Measurements from ENCODE around the gene SH3RF3. TPM values are rescaled to one million over a fixed set of nuclear protein-coding genes. Genes with fewer than 3 reads are reported as not detected.
A peak's percentile ranks its signal among the peaks of the same experiment; 100 is the strongest.

Gene SH3RF3
- total RNA-seq, 1 donor from 2014 or later, result 7.3 TPM

GRCh38 chr2:109448207-109448606 is 319.2 kb downstream of the SH3RF3 start:
- H3K9me3 ChIP-seq (ENCODE audit: insufficient read depth, low read depth, low read length), result peaks cover 6% of the 10 kb centered on the region
- TF ChIP-seq EZH2 (IDR thresholded peaks at IDR 0.05; ENCODE audit: insufficient read depth, low read length) (no peak), CTCF (IDR thresholded peaks at IDR 0.05; ENCODE audit: insufficient read depth, low read depth, low read length) (no peak)
- H3K4me1 Mint-ChIP-seq (ENCODE audit: low read depth, unreplicated experiment), result peaks cover 23% of the 10 kb centered on the region
- no peak overlapping the region for H3K4me3 ChIP-seq (ENCODE audit: insufficient read depth, low read depth, low read length)
- H3K79me2 ChIP-seq (ENCODE audit: insufficient read depth, low read length), result no peaks in the 10 kb centered on the region
- H3K27ac ChIP-seq (ENCODE audit: low read depth, low read length), result peak overlapping the region; percentile 96
- H3K27me3 Mint-ChIP-seq (ENCODE audit: low read depth, unreplicated experiment), result peaks cover 9% of the 10 kb centered on the region
- H3K4me2 ChIP-seq (ENCODE audit: low read length), result peak overlapping the region; percentile 71
- peak overlapping the region; percentile 67 for H3K9ac ChIP-seq (ENCODE audit: low read length)
- no peak overlapping the region for H2AFZ ChIP-seq (ENCODE audit: low read depth, low read length)
- H3K9me3 Mint-ChIP-seq (ENCODE audit: unreplicated experiment), result peaks cover 17% of the 10 kb centered on the region
- no peak overlapping the region for H3K4me3 Mint-ChIP-seq (ENCODE audit: unreplicated experiment)
- DNase-seq (ENCODE audit: low read depth) (no peak), FAIRE-seq (no peak)
- peak overlapping the region; percentile 62 for H3K27ac Mint-ChIP-seq (ENCODE audit: unreplicated experiment)
- peaks cover 20% of the 10 kb centered on the region for H3K4me1 ChIP-seq (ENCODE audit: insufficient read depth, low read length)
- no peaks in the 10 kb centered on the region for H4K20me1 ChIP-seq (ENCODE audit: insufficient read depth, low read length)
- H3K27me3 ChIP-seq (ENCODE audit: insufficient read depth, low read length), result no peaks in the 10 kb centered on the region
- H3K36me3 ChIP-seq (ENCODE audit: insufficient read depth, low read length), result no peaks in the 10 kb centered on the region
- peaks cover 10% of the 10 kb centered on the region for H3K36me3 Mint-ChIP-seq (ENCODE audit: low read depth, unreplicated experiment)

- peak; percentile 33 for DNase-seq (ENCODE audit: low read depth)
- Mint-ChIP-seq H3K27ac (ENCODE audit: unreplicated experiment) (no peak overlapping the region), H3K27me3 (ENCODE audit: low read depth, unreplicated experiment) (peaks cover 9% of the 10 kb centered on the region)
These were observed 320.2 kb downstream of the SH3RF3 start for GRCh38 chr2:109448946-109449788.

More at GRCh38 chr2:109448946-109449788, 320.2 kb downstream of the SH3RF3 start:
- peaks cover 14% of the 10 kb centered on the region for H3K36me3 Mint-ChIP-seq (ENCODE audit: low read depth, unreplicated experiment)
- Histone ChIP-seq H3K4me3 (ENCODE audit: insufficient read depth, low read depth, low read length) (no peak overlapping the region), H3K9me3 (ENCODE audit: insufficient read depth, low read depth, low read length) (peaks cover 5% of the 10 kb centered on the region), H4K20me1 (ENCODE audit: insufficient read depth, low read length) (no peaks in the 10 kb centered on the region), H3K27me3 (ENCODE audit: insufficient read depth, low read length) (no peaks in the 10 kb centered on the region), H3K4me2 (ENCODE audit: low read length) (no peak overlapping the region), H3K36me3 (ENCODE audit: insufficient read depth, low read length) (no peaks in the 10 kb centered on the region), H3K27ac (ENCODE audit: low read depth, low read length) (no peak overlapping the region), H3K9ac (ENCODE audit: low read length) (no peak overlapping the region), H3K4me1 (ENCODE audit: insufficient read depth, low read length) (peaks cover 20% of the 10 kb centered on the region), H2AFZ (ENCODE audit: low read depth, low read length) (no peak overlapping the region), H3K79me2 (ENCODE audit: insufficient read depth, low read length) (no peaks in the 10 kb centered on the region)
- H3K4me3 Mint-ChIP-seq (ENCODE audit: unreplicated experiment), result no peak overlapping the region
- H3K9me3 Mint-ChIP-seq (ENCODE audit: unreplicated experiment), result peaks cover 12% of the 10 kb centered on the region
- H3K4me1 Mint-ChIP-seq (ENCODE audit: low read depth, unreplicated experiment), result peaks cover 23% of the 10 kb centered on the region
- no peak for FAIRE-seq
- no peak for TF ChIP-seq CTCF (IDR thresholded peaks at IDR 0.05; ENCODE audit: insufficient read depth, low read depth, low read length)
- no peak for TF ChIP-seq EZH2 (IDR thresholded peaks at IDR 0.05; ENCODE audit: insufficient read depth, low read length)
